Ovary (tissue), 9 donors: Measurements from ENCODE around the gene TPK1. TPM values are rescaled to one million over a fixed set of nuclear protein-coding genes. Genes with fewer than 3 reads are reported as not detected.

Experiments
- DNase-seq, 5 donors: peaks; one replicate each; pipeline ENCODE4 v3.0.0-alpha.2; 2019 to 2020
- H3K27ac ChIP-seq, 2 donors: fragments of 200-600 bp; one replicate each; pipeline versions ENCODE4 v1.5.1 to v1.8.0; 2019 to 2022
- H3K27me3 ChIP-seq: fragments of 200-600 bp; one replicate; pipeline ENCODE4 v1.8.0; 2022
- H3K36me3 ChIP-seq: fragments of 200-600 bp; sonication (generic); one replicate; pipeline ENCODE4 v1.5.1; 2019
- H3K4me1 ChIP-seq: one replicate; pipeline ENCODE4 v1.8.1; 2013; ENCODE audit warnings: mild to moderate bottlenecking, moderate library complexity; ENCODE audit not compliant: insufficient read depth
- H3K4me3 ChIP-seq: fragments of 200-600 bp; sonication (generic); one replicate; pipeline ENCODE4 v1.5.1; 2017
- H3K9me3 ChIP-seq, 2 donors: fragments of 200-600 bp in 1 of 2; sonication (generic) in 1 of 2; one replicate each; pipeline versions ENCODE4 v1.5.1 to v1.8.1; 2013 to 2019; ENCODE audit warnings: mild to moderate bottlenecking in 1 of 2, moderate library complexity in 1 of 2
- EP300 ChIP-seq: sonication (generic); formaldehyde crosslinking; IDR thresholded peaks from one replicate; pipeline ENCODE4 v1.6.1; 2017; ENCODE audit warnings: antibody characterized with exemption
- POLR2A ChIP-seq: fragments of 450-650 bp; IDR thresholded peaks from one replicate; pipeline ENCODE4 v1.6.1; 2017; ENCODE audit warnings: antibody characterized with exemption, mild to moderate bottlenecking, moderate library complexity
- WGBS, 3 donors: extraction: QIAGEN DNeasy Blood & Tissue Kit in 1 of 3; methylation state at CpG; one replicate each; pipeline versions ENCODE4 v1.1.5 to v1.1.7; 2013 to 2017; 5-methylcytosine and 5-hydroxymethylcytosine counted together
- intact Hi-C, 4 donors: fragments of 100-400 bp; cut with DNase I; formaldehyde crosslinking; loops; one replicate each; pipeline versions ENCODE4 v1.11.0 to v1.15.1; 2022 to 2023
- polyA plus RNA-seq, 2 donors: library from polyadenylated mRNA; stranded (reverse); fragments of 200-250 nt in 1 of 2; fragments of 350-450 nt in 1 of 2; fragmentation: Illumina TruSeq in 1 of 2; extraction: RNeasy Lipid Tissue Mini Kit (QIAGEN cat#74804) in 1 of 2; gene quantifications; one replicate each; pipeline ENCODE4 v1.2.3, GENCODE V29; 2013 to 2014
- total RNA-seq, 7 donors: library from RNA; depleted of rRNA in 2 of 7; stranded (reverse); fragments of >200 nt in 2 of 7; fragmentation: NEBNext Ultra II Directional in 3 of 7; extraction: Animal tissue kit (Norgen Biotek cat#: 25700) in 3 of 7; gene quantifications; one replicate each; pipeline versions ENCODE4 v1.1.0 to v1.2.4, GENCODE V29; 2016 to 2023
- TF ChIP-seq, protein P1 (sequence below), 3 donors: fragments of 450-650 bp in 2 of 3; fragments of 200-600 bp in 1 of 3; IDR thresholded peaks; one replicate each; pipeline versions ENCODE4 v1.5.1 to v1.8.0; 2016 to 2022; ENCODE audit warnings: antibody characterized with exemption in 3 of 3, mild to moderate bottlenecking in 1 of 3
- donor health status: DM: no; HTN: no; CAD: no; lungs with moderate emphysema.
- donor health status: DM: no; HTN: no; CAD: no.
- donor health status: Bipolar disorder and iron deficiency.
- donor health status: DM: yes; HTN: yes; CAD: no.
- donor health status: DM: no; HTN: no; CAD: no.
- donor health status: DM: yes; HTN: yes; CAD: no.

The TPK1 gene
- total and polyA plus RNA-seq, 9 donors: 3.2 to 13.1 (median 4.6) TPM

DNA sequence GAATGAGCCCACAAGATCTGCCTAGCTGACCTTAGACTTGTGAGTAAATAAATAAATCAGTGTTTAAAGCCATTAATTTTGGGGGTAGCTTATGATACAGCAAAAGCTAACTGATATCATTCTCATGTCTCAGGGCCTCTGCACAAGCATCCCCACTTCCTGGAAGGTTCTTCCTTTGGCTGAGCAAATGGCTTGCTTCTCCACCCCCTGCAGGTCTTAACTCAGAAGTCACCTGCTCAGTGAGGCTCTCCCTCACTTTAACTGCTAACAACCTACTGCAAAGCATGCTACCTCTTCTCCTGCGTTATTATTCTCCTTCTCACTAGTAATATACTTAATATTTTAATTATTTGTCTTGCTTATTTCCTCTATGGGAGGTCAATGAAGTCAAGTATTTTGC lies 167.3 kb downstream of the TPK1 start:
- Histone ChIP-seq H3K36me3 (no peaks in the 10 kb centered on the region), H3K27ac (no peak overlapping the region), H3K4me3 (no peak overlapping the region), H3K4me1 (no peaks in the 10 kb centered on the region), H3K27me3 (no peaks in the 10 kb centered on the region), H3K9me3 (no peaks in the 10 kb centered on the region)
- no peak for DNase-seq
- TF ChIP-seq EP300 (no peak), POLR2A (no peak)
- TF ChIP-seq, protein P1, sequence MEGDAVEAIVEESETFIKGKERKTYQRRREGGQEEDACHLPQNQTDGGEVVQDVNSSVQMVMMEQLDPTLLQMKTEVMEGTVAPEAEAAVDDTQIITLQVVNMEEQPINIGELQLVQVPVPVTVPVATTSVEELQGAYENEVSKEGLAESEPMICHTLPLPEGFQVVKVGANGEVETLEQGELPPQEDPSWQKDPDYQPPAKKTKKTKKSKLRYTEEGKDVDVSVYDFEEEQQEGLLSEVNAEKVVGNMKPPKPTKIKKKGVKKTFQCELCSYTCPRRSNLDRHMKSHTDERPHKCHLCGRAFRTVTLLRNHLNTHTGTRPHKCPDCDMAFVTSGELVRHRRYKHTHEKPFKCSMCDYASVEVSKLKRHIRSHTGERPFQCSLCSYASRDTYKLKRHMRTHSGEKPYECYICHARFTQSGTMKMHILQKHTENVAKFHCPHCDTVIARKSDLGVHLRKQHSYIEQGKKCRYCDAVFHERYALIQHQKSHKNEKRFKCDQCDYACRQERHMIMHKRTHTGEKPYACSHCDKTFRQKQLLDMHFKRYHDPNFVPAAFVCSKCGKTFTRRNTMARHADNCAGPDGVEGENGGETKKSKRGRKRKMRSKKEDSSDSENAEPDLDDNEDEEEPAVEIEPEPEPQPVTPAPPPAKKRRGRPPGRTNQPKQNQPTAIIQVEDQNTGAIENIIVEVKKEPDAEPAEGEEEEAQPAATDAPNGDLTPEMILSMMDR (IDR thresholded peaks at IDR 0.05): no peak
- intact Hi-C loops: no loop called here
- WGBS, 3 donors: 86 to 92% (median 88%) methylated on average over 1 of the region's 1 CpG

GRCh38 chr7:144665689-144666381 lies 170.0 kb downstream of the TPK1 start:
- Histone ChIP-seq H3K36me3 (no peaks in the 10 kb centered on the region), H3K4me1 (no peaks in the 10 kb centered on the region), H3K4me3 (no peak overlapping the region), H3K9me3 (no peaks in the 10 kb centered on the region), H3K27me3 (no peaks in the 10 kb centered on the region), H3K27ac (no peak overlapping the region)
- TF ChIP-seq EP300 (no peak), POLR2A (no peak)
- TF ChIP-seq, protein P1 (IDR thresholded peaks at IDR 0.05): no peak
- intact Hi-C loops: no loop called here
- WGBS, 3 donors: 58 to 78% (median 76%) methylated on average over 2 of the region's 2 CpGs
- DNase-seq: no peak

DNA sequence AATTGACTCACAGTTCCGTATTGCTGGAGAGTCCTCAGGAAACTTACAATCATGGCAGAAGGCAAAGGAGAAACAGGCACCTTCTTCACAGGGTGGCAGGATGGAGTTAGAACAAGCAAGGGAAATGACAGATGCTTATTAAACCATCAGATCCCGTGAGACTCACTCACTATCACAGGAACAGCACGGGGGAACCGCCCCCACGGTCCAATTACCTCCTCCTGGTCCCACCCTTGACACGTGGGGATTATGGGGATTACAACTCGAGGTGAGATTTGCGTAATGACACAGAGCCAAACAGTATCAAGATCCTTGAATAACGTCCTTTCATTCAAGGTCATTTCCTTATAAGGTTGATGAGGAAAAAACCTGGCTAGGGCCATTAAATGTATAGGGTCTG lies 176.6 kb downstream of the TPK1 start:
- Histone ChIP-seq H3K27me3 (peaks cover 4% of the 10 kb centered on the region), H3K4me1 (no peaks in the 10 kb centered on the region), H3K4me3 (no peak overlapping the region), H3K27ac (no peak overlapping the region), H3K36me3 (no peaks in the 10 kb centered on the region), H3K9me3 (no peaks in the 10 kb centered on the region)
- WGBS, 3 donors: 72 to 83% (median 74%) methylated on average over 9 of the region's 9 CpGs
- DNase-seq: no peak
- TF ChIP-seq POLR2A (no peak), EP300 (no peak)
- TF ChIP-seq, protein P1 (IDR thresholded peaks at IDR 0.05): no peak
- intact Hi-C loops: no loop called here

DNA sequence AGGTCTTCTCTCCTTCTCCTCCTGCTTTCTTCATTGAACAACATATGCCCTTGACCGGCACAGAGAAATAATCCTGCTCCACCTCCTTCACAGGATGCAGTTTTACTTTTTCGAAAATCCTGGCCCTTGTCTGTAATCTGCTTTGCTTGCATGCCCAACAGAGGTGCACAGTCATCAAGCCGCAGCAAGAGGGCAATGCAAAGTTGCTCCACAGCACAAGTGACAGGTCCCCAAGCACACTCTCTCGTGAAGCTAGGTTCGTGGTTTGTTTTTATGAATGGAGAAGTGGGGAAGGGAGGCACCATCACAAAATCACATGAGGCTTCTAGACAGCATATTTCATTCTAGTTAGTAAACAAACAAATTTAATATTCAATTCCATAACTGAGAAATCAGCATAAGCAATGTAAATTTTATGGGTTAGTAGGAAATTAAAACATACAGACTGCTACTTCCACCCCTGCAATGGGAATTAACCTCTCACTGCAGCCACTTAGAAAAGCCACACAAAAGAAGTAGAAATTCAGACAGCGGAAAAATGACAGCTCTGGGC lies 178.8 kb downstream of the TPK1 start:
- no peak overlapping the region for H3K27ac ChIP-seq
- no peak overlapping the region for H3K4me3 ChIP-seq
- H3K27me3 ChIP-seq: peaks cover 4% of the 10 kb centered on the region
- intact Hi-C loops: no loop called here
- H3K4me1 ChIP-seq: no peaks in the 10 kb centered on the region
- no peaks in the 10 kb centered on the region for H3K9me3 ChIP-seq
- TF ChIP-seq, protein P1 (IDR thresholded peaks at IDR 0.05): no peak
- TF ChIP-seq POLR2A (no peak), EP300 (no peak)
- DNase-seq: no peak
- 74 to 82% (median 81%) methylated on average over 6 of the region's 6 CpGs for WGBS, 3 donors
- H3K36me3 ChIP-seq: no peaks in the 10 kb centered on the region
